Cardiac fibroblast (primary cell): Measurements from ENCODE around the gene PER2.
"Not testable (repeated sequence)": the region's sequence is repeated elsewhere in the genome, so short reads cannot be mapped to it uniquely, and the experiment has no call there.

Source experiments
- DNase-seq, 2 donors: peaks; one replicate each; pipeline versions ENCODE4 v3.0.0 to v3.0.0-alpha.2; 2010; ENCODE audit warnings: low read depth in 2 of 2
- H3K4me3 ChIP-seq, 2 donors: replicated peaks in 1 of 2; 1 replicate in 1 of 2; 2 replicates in 1 of 2; pipeline ENCODE4 v1.5.1; 2011; ENCODE audit warnings: low read depth in 2 of 2, low read length in 2 of 2, mild to moderate bottlenecking in 2 of 2, moderate library complexity in 1 of 2
- TF ChIP-seq, protein P1 (sequence below): IDR thresholded peaks from one replicate; pipeline ENCODE4 v1.5.1; 2011; ENCODE audit warnings: low read depth, mild to moderate bottlenecking, low read length, inconsistent platforms

The PER2 gene

DNA sequence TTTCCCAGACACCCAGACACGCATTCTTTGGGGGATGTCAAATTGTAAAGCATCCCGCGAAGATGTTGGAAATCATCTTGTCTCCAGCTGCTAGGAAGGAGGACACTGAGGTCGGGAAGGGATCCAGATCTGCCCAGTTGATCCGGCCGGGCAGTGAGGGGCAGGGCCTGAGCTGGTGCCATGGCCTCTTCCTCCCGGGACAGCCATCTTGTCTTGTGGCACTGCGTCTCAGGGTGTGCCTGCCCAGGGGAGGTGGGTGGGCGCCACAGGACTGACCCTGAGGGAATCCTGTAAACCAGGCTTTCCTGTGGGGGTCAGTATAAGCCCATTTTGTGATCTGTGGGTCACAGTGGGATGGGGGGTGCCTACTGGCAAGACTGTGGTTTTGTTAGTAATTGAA, 42.0 kb upstream of the PER2 start:
- TF ChIP-seq, protein P1, sequence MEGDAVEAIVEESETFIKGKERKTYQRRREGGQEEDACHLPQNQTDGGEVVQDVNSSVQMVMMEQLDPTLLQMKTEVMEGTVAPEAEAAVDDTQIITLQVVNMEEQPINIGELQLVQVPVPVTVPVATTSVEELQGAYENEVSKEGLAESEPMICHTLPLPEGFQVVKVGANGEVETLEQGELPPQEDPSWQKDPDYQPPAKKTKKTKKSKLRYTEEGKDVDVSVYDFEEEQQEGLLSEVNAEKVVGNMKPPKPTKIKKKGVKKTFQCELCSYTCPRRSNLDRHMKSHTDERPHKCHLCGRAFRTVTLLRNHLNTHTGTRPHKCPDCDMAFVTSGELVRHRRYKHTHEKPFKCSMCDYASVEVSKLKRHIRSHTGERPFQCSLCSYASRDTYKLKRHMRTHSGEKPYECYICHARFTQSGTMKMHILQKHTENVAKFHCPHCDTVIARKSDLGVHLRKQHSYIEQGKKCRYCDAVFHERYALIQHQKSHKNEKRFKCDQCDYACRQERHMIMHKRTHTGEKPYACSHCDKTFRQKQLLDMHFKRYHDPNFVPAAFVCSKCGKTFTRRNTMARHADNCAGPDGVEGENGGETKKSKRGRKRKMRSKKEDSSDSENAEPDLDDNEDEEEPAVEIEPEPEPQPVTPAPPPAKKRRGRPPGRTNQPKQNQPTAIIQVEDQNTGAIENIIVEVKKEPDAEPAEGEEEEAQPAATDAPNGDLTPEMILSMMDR, result no peak
- no peak for DNase-seq
- H3K4me3 ChIP-seq, result no peak overlapping the region

DNA sequence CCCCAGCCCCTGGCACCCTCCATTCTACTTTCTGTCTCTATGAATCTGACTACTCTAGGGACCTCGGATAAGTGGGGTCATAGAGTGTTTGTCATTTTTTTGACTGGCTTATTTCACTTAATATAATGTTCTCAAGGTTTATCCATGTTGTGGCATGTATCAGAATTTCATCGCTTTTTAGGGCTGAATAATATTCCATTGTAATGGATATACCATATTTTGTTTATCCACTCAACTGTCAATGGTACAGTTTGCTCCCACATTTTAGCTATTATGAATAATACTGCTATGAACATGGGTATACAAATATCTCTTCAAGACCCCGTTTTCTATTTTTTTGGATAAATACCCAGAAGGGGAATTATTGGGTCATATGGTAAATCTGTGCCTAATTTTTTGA, 39.3 kb upstream of the PER2 start:
- DNase-seq, result no peak
- TF ChIP-seq, protein P1, result no peak

DNA sequence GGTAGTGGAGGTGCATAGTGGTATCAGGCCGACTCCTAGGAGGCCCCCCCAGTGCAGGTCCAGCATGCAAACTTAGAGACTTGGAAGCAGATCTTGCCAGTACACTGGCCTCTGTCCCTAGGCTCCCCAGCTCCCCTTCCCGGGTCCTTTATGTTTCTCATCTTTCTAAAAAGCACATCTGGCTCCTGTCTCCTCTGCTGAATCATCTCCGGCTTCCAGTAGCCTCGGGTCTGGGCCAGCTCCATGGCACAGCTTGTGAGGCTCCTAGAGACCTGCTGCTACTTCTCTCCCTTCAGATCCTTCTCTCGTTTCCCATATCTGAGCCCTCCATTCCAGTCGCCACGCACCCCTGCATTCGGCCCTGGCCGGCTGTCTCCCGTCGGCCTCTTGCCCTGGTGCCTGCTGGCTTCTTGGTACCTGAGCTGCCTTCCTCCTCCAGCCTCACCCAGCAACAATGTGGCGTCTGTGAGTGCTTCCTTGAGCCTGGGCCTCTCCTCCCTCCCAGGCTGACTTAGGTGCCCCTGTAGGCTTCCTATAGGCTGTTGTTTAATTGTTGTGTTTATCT, 38.5 kb upstream of the PER2 start:
- DNase-seq, result no peak
- TF ChIP-seq, protein P1, result no peak
- no peak overlapping the region for H3K4me3 ChIP-seq

More for the DNA sequence above, 39.3 kb upstream of the PER2 start:
- H3K4me3 ChIP-seq, result no peak overlapping the region

DNA sequence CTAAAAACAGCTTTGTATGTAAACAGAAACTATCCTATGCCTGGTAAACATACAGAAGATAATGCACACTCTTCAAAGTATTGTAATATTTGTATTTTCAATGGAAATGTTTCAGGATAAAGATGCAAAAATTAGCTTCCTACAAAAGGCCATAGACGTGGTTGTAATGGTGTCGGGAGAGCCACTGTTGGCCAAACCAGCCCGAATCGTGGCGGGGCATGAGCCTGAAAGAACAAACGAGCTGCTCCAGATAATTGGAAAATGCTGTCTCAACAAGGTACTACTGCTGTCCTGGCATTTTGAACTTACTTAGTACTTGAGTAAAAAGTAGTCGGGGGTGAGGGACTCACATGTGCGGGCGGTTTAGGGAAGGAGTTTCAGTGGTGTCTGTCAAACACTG, 37.3 kb upstream of the PER2 start:
- no peak overlapping the region for H3K4me3 ChIP-seq
- TF ChIP-seq, protein P1, result no peak
- DNase-seq, result no peak

DNA sequence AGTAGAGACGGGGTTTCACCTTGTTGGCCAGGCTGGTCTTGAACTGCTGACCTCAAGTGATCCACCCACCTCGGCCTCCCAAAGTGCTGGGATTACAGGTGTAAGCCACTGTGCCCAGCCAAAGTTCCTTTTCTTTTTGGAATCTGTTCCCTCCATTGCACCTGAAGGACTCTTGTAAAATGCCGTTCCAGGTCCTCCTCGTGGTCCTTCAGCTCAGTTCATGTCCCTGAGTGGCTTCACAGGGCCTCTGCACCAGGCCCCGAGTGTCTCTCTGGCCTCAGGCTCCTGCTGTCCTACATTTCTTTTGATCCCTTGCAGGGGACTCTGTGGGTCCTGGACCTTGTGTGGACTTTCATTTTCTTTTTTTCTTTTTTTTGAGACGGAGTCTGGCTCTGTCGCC, 35.8 kb upstream of the PER2 start:
- not testable (repeated sequence) for DNase-seq

DNA sequence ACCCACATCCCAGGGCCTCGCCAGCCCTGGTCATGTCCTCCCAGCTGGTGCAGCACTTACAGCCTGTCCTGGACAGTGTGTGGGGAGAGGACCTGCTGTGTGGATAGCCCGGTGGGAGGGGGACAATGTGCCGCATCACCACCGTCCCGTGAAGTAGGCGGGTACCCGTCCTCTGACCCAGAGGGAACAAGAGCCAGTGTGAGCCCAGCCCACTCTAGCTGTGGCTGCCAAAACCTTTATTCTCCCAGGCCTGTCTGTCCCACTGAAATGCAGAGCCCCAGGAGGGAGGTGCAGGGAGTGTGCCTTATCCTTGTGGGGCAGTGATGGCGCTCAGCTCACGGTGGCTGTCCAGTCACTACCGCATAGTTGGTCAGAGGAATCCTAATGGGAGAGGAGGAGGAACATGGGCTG, 33.6 kb upstream of the PER2 start:
- no peak for DNase-seq
- H3K4me3 ChIP-seq, result no peak overlapping the region
- TF ChIP-seq, protein P1, result no peak

More for the DNA sequence above, 35.8 kb upstream of the PER2 start:
- H3K4me3 ChIP-seq, result not testable (repeated sequence)

DNA sequence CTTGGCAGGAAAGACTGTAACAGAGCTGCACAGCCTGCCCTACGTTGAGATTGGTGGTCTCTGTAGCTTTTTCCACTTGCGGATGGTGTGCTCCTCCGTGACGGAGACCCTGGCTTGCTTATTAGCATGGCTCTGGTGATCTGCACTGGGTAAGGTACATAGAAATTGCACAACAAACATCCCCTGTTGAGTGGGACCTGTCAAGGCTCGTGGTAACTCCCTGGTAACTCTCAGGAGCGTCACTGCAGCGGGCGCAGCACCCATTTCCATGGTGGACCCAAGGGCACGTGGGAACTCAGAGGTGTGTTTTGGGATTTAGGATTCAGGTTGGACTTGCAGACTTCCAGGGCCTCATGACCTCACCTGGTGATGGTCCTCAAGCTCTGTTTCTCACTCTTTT, 33.1 kb upstream of the PER2 start:
- DNase-seq, result no peak
- H3K4me3 ChIP-seq, result peak overlapping the region; percentile 67 to 79
- TF ChIP-seq, protein P1, result no peak
